Activated CD4-positive, CD25-positive, alpha-beta regulatory T cell (primary cell): ENCODE measurements around the gene ARFRP1.

Experiments
- DNase-seq, 4 experiments: peaks; one replicate each; lab custom pipeline; 2025; lab: John Stamatoyannopoulos, UW

Gene ARFRP1

DNA sequence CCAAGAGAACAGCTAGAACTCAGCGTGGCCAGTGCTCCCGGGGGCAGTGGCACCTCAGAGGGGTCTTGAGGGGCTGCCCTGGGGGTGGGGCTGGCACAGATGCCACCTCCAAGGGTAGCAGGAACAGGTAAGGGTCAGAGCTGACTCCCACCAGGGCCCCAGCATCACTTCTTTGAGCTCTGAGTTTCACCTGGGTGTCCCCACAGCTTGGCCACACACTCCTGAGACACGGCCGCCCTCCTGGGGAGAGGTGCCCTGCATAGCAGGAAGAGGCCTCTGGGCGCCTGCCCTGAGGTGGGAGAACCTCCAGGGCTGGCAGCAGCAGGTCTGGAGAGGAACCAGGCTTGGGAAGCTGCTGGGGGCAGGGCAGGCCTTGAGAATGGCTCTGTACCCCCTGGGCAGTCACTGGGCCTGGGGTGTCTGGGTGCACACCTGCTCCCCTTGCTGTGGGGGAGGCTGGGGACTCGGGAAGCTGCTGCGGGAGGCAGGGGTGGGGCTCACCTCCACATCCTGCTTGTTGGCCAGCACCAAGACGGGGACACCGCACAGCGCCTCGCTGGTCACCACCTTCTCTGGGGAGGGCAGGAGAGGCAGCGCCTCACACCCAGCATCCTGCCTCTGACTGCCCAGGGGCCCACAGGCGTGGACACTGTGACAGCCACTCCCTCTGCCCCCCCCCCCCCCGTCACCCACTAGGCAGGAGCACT lies 6.3 kb downstream of the ARFRP1 start:
- DNase-seq: no peak

DNA sequence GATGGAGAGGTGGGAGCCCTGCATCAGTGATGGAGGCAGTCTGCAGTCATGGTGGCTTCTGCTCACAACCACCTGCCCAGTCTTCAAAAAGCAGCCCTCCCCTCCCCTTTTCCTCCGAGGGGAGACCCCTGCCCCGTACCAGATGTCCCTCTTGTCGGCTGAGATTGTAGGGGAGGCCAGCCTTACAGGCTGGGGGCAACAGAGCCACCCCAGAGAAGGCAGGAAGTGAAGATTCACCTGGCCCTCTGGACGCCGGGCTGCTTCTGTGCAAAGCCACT lies 6.8 kb downstream of the ARFRP1 start:
- DNase-seq: no peak

DNA sequence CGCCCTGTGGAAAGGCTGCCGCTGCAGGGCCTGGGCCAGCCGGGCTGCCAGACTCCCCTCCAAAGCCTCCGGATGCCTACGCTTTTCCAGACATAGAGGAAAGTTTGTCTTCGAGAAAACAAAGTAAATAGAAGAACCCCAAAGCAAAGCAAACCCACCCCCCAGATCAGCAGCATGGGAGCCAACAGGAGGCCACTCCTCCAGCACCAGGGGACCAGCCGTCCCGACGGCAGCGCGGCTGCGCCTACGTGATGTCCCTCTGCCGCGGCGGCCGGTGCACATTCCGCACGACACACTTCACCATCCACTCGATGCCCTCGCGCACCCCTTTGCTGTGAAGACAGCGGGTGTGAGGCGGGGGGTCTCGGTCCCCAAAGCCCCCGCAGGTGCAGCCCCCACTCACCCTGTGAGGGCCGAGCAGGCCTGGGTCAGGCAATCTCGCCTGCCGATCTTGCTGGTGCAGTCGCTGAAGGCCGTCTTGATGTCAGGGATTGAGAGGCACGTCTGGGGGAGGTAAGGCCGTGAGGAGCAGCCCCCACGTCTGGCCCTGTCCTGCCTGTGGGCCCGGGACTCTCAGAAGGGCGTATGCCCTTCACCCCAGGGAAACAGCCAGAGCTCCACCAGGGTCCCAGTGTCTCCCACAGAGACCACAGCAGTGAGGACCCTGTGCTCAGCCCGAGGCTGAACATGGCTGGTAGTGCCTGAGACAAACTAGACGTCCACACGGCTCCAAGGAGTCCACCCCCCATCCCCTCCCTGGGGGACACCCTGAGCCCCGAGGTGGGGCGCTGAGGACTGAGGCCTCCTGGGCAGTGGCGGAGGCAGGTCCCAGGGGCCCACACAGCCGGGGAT lies 7.4 kb downstream of the ARFRP1 start:
- DNase-seq: no peak

DNA sequence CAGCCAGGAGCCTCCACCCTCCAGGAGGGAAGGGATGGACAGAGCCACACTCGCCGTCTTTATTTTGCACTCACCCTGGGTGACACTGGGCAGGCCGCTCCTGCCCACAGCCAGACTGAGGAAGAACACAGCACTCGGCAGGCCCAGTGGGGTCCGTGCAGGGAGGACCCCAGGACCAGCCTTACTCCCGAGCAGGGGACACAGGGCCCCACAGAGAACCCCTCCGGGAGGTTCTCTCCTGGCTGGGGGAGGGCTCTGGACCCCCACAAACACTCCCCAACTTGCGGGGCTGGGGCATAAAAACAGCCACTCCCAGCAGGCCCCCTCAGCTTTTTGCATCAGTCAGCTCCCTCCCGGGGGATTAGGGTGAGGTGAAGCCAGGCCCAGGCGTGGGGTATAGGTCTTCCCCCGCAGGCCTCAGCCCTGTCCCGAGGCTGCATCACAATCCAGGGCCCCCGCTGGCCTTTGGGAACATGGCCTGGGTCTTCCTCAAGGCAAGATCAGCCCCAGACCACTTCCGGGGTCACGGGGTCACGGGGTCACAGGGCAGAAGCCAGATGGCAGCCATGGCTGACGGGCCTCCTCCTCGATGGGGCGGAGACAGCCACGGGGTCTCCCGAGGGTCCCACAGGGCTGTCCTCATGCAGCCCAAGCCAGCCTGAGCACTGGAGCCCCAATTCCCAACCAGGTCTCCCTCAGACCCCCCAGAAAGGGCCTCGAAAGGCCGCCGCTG lies 8.1 kb downstream of the ARFRP1 start:
- DNase-seq: no peak

DNA sequence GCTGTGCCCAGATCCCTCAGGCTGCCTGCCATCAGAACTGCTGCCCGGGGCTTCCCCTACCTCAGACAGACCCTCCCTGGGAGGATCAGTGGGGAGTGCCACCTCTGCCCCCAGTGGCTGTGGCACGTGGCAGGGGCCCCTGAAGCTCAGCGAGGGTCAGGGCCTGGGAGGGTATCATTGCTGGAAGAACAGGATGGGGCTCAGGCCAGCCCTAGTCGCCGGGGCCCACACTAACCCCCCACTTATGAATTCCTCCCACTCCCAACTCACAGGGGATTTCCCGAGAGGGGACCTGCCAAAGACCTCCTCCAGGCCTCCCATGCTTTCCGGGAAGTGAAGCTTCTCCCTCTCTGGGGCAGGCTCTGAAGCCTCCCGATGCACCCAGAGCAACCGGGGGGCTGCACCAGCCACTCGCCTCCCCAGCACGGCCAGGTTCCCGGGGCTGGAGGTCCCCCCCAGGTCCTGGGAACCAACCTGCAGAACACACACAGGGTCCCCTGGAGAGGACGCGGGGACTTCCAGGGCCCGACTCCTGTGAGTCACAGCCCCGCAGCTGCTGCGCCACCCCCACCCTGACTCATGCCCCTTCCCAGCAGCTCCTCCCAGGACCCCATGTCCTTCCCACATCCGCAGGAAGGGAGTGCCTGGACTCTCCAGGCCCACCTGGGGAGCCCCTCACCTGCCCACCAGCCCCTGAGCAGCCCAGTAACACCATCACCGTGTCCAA lies 8.9 kb downstream of the ARFRP1 start:
- no peak for DNase-seq

DNA sequence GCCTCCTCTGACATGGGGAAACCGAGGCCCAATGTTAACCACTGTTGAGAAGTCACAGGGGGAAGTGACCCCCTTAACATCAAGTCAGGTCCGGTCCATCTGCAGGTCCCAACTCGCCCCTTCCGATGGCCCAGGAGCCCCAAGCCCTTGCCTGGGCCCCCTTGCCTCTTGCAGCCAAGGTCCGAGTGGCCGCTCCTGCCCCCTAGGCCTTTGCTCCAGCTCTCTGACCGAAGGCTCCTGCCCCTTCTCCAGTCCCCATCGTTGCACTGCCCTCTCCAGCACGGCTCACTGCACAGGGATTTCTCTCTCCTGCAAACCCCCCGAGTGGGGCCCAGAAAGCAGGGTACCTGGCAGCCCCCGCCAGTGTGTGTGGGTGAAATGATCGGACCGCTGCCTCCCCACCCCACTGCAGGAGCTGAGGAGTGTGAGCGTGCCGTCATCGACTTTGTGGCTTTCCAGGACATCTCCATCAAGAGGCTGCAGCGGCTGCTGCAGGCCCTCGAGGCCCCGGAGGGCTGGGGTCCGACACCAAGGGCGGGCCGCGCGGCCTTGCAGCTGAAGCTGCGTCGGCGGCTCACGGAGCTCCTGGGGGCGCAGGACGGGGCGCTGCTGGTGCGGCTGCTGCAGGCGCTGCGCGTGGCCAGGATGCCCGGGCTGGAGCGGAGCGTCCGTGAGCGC lies 9.8 kb downstream of the ARFRP1 start:
- no peak for DNase-seq

DNA sequence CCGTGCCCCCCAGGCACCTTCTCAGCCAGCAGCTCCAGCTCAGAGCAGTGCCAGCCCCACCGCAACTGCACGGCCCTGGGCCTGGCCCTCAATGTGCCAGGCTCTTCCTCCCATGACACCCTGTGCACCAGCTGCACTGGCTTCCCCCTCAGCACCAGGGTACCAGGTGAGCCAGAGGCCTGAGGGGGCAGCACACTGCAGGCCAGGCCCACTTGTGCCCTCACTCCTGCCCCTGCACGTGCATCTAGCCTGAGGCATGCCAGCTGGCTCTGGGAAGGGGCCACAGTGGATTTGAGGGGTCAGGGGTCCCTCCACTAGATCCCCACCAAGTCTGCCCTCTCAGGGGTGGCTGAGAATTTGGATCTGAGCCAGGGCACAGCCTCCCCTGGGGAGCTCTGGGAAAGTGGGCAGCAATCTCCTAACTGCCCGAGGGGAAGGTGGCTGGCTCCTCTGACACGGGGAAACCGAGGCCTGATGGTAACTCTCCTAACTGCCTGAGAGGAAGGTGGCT lies 10.4 kb downstream of the ARFRP1 start:
- no peak for DNase-seq

DNA sequence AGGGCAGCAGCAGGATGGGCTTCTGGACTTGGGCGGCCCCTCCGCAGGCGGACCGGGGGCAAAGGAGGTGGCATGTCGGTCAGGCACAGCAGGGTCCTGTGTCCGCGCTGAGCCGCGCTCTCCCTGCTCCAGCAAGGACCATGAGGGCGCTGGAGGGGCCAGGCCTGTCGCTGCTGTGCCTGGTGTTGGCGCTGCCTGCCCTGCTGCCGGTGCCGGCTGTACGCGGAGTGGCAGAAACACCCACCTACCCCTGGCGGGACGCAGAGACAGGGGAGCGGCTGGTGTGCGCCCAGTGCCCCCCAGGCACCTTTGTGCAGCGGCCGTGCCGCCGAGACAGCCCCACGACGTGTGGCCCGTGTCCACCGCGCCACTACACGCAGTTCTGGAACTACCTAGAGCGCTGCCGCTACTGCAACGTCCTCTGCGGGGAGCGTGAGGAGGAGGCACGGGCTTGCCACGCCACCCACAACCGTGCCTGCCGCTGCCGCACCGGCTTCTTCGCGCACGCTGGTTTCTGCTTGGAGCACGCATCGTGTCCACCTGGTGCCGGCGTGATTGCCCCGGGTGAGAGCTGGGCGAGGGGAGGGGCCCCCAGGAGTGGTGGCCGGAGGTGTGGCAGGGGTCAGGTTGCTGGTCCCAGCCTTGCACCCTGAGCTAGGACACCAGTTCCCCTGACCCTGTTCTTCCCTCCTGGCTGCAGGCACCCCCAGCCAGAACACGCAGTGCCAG lies 11.0 kb downstream of the ARFRP1 start, which contains the start of gene TNFRSF6B:
Gene TNFRSF6B (plus strand): TSS at position 25 of the 729 bp plus-strand sequence. CDS start 116 bp downstream, at position 141.
- DNase-seq: no peak

DNA sequence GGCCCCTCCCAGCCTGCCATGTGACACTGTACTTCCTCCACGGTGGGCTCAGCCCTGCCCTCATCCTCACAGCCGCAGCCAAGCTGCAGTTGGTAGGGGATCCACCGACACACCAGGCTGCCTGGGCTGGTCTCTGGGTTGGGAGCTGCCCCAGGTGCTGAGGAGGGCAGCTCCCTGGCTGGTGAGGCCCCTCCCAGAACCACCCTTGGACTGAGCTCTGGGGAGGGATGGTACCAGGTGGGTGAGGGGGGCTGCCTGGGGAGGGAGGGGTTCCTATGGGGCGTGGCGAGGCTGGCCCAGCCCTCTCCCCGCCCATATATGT lies 11.5 kb downstream of the ARFRP1 start:
- no peak for DNase-seq

DNA sequence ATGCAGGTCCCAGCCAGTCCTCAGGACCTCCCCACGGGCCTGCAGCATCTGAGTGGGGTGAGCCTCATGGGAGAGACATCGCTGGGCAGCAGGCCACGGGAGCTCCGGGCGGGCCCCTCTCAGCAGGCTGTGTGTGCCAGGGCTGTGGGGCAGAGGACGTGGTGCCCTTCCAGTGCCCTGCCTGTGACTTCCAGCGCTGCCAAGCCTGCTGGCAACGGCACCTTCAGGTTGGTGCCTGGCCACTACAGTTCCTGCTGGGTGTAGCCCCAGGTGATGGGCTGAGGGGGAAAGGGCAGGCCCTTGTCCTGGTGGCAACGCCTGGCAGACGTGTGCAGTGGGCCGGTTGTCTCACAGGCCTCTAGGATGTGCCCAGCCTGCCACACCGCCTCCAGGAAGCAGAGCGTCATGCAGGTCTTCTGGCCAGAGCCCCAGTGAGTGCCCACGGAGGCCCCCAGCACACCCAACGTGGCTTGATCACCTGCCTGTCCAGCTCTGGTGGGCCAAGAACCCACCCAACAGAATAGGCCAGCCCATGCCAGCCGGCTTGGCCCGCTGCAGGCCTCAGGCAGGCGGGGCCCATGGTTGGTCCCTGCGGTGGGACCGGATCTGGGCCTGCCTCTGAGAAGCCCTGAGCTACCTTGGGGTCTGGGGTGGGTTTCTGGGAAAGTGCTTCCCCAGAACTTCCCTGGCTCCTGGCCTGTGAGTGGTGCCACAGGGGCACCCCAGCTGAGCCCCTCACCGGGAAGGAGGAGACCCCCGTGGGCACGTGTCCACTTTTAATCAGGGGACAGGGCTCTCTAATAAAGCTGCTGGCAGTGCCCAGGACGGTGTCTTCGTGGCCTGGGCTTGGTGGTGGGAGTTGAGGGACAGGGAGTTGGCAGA lies 12.1 kb downstream of the ARFRP1 start:
- no peak for DNase-seq

DNA sequence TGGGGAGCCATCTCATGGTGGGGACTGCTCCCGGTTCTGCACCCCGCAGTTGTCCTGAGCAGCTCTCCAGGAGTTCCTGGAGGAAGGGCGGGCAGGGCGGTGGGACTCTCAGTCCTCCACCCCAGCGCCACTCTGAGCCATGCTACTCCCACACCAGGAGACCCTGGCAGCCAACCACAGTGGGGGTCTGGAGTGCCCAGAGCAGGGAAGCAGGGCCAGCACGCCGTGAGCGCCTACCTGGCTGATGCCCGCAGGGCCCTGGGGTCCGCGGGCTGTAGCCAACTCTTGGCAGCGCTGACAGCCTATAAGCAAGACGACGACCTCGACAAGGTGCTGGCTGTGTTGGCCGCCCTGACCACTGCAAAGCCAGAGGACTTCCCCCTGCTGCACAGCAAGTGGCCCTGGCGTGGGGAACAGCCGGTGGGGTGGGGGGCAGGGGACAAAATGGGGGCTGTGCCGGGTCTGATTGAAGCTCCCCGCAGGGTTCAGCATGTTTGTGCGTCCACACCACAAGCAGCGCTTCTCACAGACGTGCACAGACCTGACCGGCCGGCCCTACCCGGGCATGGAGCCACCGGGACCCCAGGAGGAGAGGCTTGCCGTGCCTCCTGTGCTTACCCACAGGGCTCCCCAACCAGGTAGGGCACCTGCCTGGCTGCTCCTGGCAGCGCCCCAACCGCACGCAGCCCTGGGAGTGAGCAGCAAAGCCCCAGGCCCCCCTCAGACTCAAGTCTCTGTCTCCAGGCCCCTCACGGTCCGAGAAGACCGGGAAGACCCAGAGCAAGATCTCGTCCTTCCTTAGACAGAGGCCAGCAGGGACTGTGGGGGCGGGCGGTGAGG lies 13.0 kb downstream of the ARFRP1 start:
- DNase-seq: no peak

DNA sequence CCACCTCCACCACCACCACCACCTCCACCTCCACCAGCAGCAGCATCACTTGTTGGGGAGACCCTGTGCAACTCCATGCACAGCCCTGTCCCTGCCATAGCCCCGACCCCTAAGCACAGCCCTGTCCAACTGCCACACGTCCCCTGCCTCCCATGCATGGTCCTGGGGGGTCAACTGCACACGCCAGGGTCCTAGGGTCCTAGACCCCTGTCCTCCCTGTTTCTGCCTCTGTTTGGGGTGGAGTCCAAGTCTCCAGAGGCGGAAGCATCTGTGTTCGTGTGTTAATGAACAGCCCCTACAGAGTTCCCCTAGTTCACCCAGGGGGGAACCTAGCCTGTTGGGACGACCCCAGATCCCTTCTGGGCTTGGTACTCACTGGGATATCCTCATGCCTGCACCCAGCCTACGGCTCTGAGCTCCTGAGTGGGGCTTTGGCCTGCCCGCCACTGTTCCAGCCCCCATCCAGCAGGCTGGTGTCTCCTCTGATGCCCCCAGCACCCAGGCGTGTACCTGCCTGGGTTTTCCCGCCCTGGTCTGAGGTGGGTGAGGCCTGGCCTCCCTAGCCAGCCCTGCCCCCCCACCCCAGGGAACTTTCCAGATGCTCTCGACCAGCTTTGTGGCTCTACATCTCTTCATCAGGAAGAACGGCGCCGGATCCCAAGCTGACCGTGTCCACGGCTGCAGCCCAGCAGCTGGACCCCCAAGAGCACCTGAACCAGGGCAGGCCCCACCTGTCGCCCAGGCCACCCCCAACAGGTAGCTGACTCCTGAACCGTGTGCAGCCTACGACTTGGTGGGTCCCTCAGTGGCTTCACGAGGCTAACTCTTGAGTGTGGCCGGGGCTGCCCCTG lies 13.8 kb downstream of the ARFRP1 start:
- no peak for DNase-seq

DNA sequence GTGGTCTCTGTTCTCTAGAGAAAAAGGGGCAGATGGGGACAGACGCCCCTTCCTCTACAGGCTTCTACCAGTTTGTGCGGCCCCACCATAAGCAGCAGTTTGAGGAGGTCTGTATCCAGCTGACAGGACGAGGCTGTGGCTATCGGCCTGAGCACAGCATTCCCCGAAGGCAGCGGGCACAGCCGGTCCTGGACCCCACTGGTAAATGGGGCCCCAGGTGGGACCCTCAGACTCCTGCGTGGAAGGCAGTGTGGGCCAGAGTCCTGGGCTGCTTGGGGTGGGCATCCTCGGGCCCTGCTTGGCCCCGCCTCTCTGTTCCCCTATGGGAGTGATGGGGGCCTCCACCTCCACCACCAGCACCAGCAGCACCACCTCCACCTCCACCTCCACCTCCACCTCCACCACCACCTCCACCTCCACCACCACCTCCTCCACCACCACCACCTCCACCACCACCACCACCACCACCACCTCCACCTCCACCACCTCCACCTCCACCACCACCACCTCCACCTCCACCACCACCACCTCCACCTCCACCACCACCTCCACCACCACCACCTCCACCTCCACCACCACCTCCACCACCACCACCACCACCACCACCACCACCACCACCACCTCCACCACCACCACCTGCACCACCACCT lies 14.6 kb downstream of the ARFRP1 start:
- DNase-seq: no peak

DNA sequence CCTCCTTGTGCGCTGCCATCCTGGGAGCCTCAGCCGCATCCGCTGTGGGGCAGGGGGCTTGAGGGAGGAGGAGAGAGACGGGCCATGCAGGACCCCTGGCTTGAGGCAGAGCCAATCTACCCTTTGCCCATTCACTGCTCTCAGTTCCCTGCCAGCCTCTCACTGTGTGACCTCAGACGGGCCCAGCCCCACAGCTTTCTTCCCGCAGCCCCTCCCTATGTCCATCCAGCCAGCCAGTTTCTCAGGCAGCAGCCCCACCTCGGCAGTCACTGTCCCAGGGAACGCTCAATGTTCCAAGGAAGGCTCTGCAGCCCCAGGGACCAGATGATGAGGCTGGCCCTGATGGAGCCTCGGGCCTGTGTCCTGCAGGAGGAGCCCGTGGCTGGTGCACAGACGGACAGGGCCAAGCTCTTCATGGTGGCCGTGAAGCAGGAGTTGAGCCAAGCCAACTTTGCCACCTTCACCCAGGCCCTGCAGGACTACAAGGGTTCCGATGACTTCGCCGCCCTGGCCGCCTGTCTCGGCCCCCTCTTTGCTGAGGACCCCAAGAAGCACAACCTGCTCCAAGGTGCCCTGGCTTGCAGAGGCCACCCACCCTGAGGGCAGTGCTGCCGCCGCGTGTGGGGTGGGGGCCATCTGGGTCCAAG lies 15.2 kb downstream of the ARFRP1 start:
- DNase-seq: no peak

DNA sequence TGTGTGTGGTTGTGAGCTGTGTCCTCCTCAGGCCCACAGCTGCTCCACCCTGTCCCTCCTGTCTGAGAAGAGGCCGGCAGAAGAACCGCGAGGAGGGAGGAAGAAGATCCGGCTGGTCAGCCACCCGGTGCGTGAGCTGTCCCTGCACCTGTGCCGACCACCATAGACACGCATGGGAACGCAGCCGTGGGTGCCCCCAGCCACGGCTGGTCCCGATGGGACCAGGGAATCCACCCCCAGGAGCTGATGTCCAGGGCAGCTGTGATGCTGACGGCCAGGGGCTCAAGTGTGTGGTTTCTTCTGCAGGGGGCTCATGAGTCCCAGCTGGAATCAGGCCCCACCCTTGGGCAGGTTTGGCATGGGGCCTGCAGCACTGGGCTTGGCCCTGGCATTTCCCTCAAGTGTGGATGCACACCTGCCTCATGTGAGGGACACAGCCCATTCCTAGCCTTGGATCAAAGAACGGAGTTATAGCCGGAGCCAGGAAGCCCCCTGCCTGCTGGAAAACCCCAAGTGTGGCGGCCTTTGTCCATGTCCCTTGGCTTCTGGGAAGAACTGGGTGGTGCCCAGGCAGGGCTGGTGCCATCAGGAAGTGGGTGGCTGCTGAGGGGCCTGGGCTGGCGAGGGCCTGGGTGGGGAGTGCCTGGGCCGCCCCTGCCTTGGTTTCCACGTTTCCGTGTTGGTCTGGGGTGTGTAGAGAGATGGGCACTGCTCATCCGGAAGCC lies 15.9 kb downstream of the ARFRP1 start:
- no peak for DNase-seq
